Measurements from ENCODE around the gene ATP6V0A1.

GRCh38 chr17:42436391-42436790, 22.3 kb upstream of the ATP6V0A1 start:
- TF ChIP-seq GATA3 (IDR thresholded peaks at IDR 0.05; ENCODE audit: low read depth, low read length) (no peak), GATA2 (IDR thresholded peaks at IDR 0.05; ENCODE audit: low read depth, low read length) (no peak)

All from SH-SY5Y (cell line).